PC-3 (cell line): ENCODE data around the gene VWA3B. TPM values are rescaled to one million over a fixed set of nuclear protein-coding genes. Genes with fewer than 3 reads are reported as not detected.

Experiments used
- ATAC-seq: fragments of 200-7000 bp; cut with Tn5 transposase; 2 replicates; pipeline ENCODE4 v1.9.1; 2020; ENCODE audit warnings: mild to moderate bottlenecking, moderate library complexity
- BruUV-seq: library from RNA; stranded (reverse); fragments of 400-500 nt; replicated peaks from 2 replicates; lab custom pipeline; 2021; lab: Mats Ljungman, UMichigan
- CTCF ChIA-PET: fragments of 300-600 bp; sonication (Branson Sonifier 250); formaldehyde crosslinking; loops from one replicate; lab custom pipeline; 2022; ENCODE audit warnings: antibody characterized with exemption; lab: Charles Lee
- POLR2A ChIA-PET: fragments of 300-600 bp; sonication (Branson Sonifier 250); formaldehyde crosslinking; loops from one replicate; lab custom pipeline; 2022; ENCODE audit warnings: antibody characterized with exemption; ENCODE audit not compliant: unreplicated experiment; lab: Charles Lee
- DNase-seq: peaks from one replicate; pipeline ENCODE4 v3.0.0-alpha.2; 2015
- H2AFZ ChIP-seq: fragments of 300-600 bp; sonication (generic); 2 replicates; pipeline ENCODE4 v1.6.0; 2016; ENCODE audit warnings: antibody characterized with exemption, low read length
- H3F3A ChIP-seq: fragments of 300-600 bp; sonication (generic); one replicate; pipeline ENCODE4 v1.6.0; 2017; ENCODE audit warnings: antibody characterized with exemption, low read length, control low read depth, mild to moderate bottlenecking; ENCODE audit not compliant: unreplicated experiment
- H3K27ac ChIP-seq: fragments of 300-600 bp; sonication (generic); 2 replicates; pipeline ENCODE4 v1.5.1; 2016; ENCODE audit warnings: mild to moderate bottlenecking, low read length
- H3K27me3 ChIP-seq: fragments of 300-600 bp; sonication (generic); 2 replicates; pipeline ENCODE4 v1.6.1; 2016; ENCODE audit warnings: low read length, mixed read lengths
- H3K36me3 ChIP-seq: fragments of 300-600 bp; sonication (generic); 2 replicates; pipeline ENCODE4 v1.6.1; 2016; ENCODE audit warnings: low read depth, mixed run types, low read length, mixed read lengths
- H3K4me1 ChIP-seq: fragments of 300-600 bp; sonication (generic); 2 replicates; pipeline ENCODE4 v1.5.1; 2016; ENCODE audit warnings: low read length; ENCODE audit not compliant: insufficient read depth
- H3K4me2 ChIP-seq: fragments of 300-600 bp; sonication (generic); 2 replicates; pipeline ENCODE4 v1.6.0; 2016; ENCODE audit warnings: low read length
- H3K4me3 ChIP-seq: fragments of 300-600 bp; sonication (generic); 2 replicates; pipeline ENCODE4 v1.5.1; 2016; ENCODE audit warnings: mild to moderate bottlenecking, low read length, mixed read lengths
- H3K79me2 ChIP-seq: fragments of 300-600 bp; sonication (generic); 2 replicates; pipeline ENCODE4 v1.6.1; 2017; ENCODE audit warnings: low read length, mixed read lengths
- H3K9ac ChIP-seq: fragments of 300-600 bp; sonication (generic); 2 replicates; pipeline ENCODE4 v1.6.0; 2016; ENCODE audit warnings: mild to moderate bottlenecking, low read length
- H3K9me2 ChIP-seq: fragments of 300-600 bp; sonication (generic); replicated peaks from 2 replicates; pipeline ENCODE4 v1.6.1; 2016; ENCODE audit warnings: mixed run types, low read length, mixed read lengths
- H3K9me3 ChIP-seq: fragments of 300-600 bp; sonication (generic); 2 replicates; pipeline ENCODE4 v1.6.1; 2016; ENCODE audit warnings: low read length, mixed read lengths
- H4K20me1 ChIP-seq: fragments of 300-600 bp; sonication (generic); 2 replicates; pipeline ENCODE4 v1.6.1; 2016; ENCODE audit warnings: low read length, mixed read lengths
- EZH2 ChIP-seq: fragments of 300-600 bp; sonication (generic); IDR thresholded peaks from one replicate; pipeline ENCODE4 v1.6.1; 2017; ENCODE audit warnings: antibody characterized with exemption, mild to moderate bottlenecking, low read length; ENCODE audit not compliant: unreplicated experiment
- EZH2phosphoT487 ChIP-seq: fragments of 300-600 bp; sonication (generic); IDR thresholded peaks from 2 replicates; pipeline ENCODE4 v1.6.1; 2018; ENCODE audit warnings: mild to moderate bottlenecking, antibody characterized with exemption, low read length, borderline replicate concordance
- intact Hi-C: fragments of 100-400 bp; cut with micrococcal nuclease; formaldehyde crosslinking; loops from 2 replicates; pipeline ENCODE4 v1.9.0; 2023
- total RNA-seq: library from RNA; depleted of rRNA; stranded (reverse); fragments of >200 nt; gene quantifications from 2 replicates; pipeline ENCODE4 v1.2.3, GENCODE V29; 2014
- TF ChIP-seq, protein P1 (sequence below): fragments of 300-600 bp; sonication (generic); conservative IDR thresholded peaks from 2 replicates; pipeline ENCODE4 v1.5.1; 2017; ENCODE audit warnings: antibody characterized with exemption, low read depth, mild to moderate bottlenecking, low read length

The VWA3B gene
- total RNA-seq, 1 experiment from 2014 or later: not detected

GRCh38 chr2:98172150-98172765 is 85.3 kb downstream of the VWA3B start:
- no peak for DNase-seq
- no peaks in the 10 kb centered on the region for H3K4me1 ChIP-seq
- H3K4me2 ChIP-seq: no peak overlapping the region
- no peaks in the 10 kb centered on the region for H3K36me3 ChIP-seq
- H3K9me2 ChIP-seq: no peaks in the 10 kb centered on the region
- H3K79me2 ChIP-seq: no peaks in the 10 kb centered on the region
- no peaks in the 10 kb centered on the region for H3K9me3 ChIP-seq
- no peak for TF ChIP-seq EZH2phosphoT487
- H4K20me1 ChIP-seq: no peaks in the 10 kb centered on the region
- no peak overlapping the region for H3K4me3 ChIP-seq
- BruUV-seq: no TSS peak
- no peak for ATAC-seq
- no peak overlapping the region for H2AFZ ChIP-seq
- intact Hi-C loops: no loop called here
- no peak overlapping the region for H3K27ac ChIP-seq
- ChIA-PET POLR2A (no interaction called here), CTCF (no interaction called here)
- no peaks in the 10 kb centered on the region for H3F3A ChIP-seq
- no peak overlapping the region for H3K9ac ChIP-seq
- peaks cover 24% of the 10 kb centered on the region for H3K27me3 ChIP-seq

- no peaks in the 10 kb centered on the region for H4K20me1 ChIP-seq
- no peaks in the 10 kb centered on the region for H3K4me1 ChIP-seq
- ChIA-PET POLR2A (no interaction called here), CTCF (interaction anchor here (0.6 kb wide), 1 partner anchor 46 kb away, joined by 15 read pairs; no protein-coding TSS in a partner anchor)
- H3K9me2 ChIP-seq: no peaks in the 10 kb centered on the region
- no peaks in the 10 kb centered on the region for H3K9me3 ChIP-seq
- H3K79me2 ChIP-seq: no peaks in the 10 kb centered on the region
- peaks cover 23% of the 10 kb centered on the region for H3K27me3 ChIP-seq
- no peak for DNase-seq
- BruUV-seq: no TSS peak
- H3K27ac ChIP-seq: no peak overlapping the region
- H3K4me2 ChIP-seq: no peak overlapping the region
- H3F3A ChIP-seq: no peaks in the 10 kb centered on the region
- TF ChIP-seq EZH2: no peak
- TF ChIP-seq EZH2phosphoT487: no peak
- TF ChIP-seq, protein P1, sequence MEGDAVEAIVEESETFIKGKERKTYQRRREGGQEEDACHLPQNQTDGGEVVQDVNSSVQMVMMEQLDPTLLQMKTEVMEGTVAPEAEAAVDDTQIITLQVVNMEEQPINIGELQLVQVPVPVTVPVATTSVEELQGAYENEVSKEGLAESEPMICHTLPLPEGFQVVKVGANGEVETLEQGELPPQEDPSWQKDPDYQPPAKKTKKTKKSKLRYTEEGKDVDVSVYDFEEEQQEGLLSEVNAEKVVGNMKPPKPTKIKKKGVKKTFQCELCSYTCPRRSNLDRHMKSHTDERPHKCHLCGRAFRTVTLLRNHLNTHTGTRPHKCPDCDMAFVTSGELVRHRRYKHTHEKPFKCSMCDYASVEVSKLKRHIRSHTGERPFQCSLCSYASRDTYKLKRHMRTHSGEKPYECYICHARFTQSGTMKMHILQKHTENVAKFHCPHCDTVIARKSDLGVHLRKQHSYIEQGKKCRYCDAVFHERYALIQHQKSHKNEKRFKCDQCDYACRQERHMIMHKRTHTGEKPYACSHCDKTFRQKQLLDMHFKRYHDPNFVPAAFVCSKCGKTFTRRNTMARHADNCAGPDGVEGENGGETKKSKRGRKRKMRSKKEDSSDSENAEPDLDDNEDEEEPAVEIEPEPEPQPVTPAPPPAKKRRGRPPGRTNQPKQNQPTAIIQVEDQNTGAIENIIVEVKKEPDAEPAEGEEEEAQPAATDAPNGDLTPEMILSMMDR: no peak
- no peak overlapping the region for H2AFZ ChIP-seq
- intact Hi-C loops: no loop called here
- no peak overlapping the region for H3K4me3 ChIP-seq
- no peaks in the 10 kb centered on the region for H3K36me3 ChIP-seq
- no peak for ATAC-seq
- H3K9ac ChIP-seq: no peak overlapping the region
These were observed 86.0 kb downstream of the VWA3B start for GRCh38 chr2:98172951-98173350.

- no peak overlapping the region for H3K27ac ChIP-seq
- no peak overlapping the region for H3K4me2 ChIP-seq
- intact Hi-C loops: no loop called here
- no peak overlapping the region for H2AFZ ChIP-seq
- no peak overlapping the region for H3K4me3 ChIP-seq
- H3K4me1 ChIP-seq: peaks cover 14% of the 10 kb centered on the region
- no peaks in the 10 kb centered on the region for H3K36me3 ChIP-seq
- CTCF ChIA-PET: no interaction called here
- BruUV-seq: no TSS peak
- H3F3A ChIP-seq: no peaks in the 10 kb centered on the region
- TF ChIP-seq EZH2phosphoT487 (no peak), EZH2 (no peak)
- TF ChIP-seq, protein P1: no peak
- H3K9me3 ChIP-seq: no peaks in the 10 kb centered on the region
- peak; percentile 45; the same call in 1 of the 2 replicates for ATAC-seq
- H3K9ac ChIP-seq: no peak overlapping the region
- DNase-seq: peak; percentile 14
- H4K20me1 ChIP-seq: no peaks in the 10 kb centered on the region
- peaks cover 9% of the 10 kb centered on the region for H3K27me3 ChIP-seq
- POLR2A ChIA-PET: no interaction called here
- H3K79me2 ChIP-seq: no peaks in the 10 kb centered on the region
- H3K9me2 ChIP-seq: no peaks in the 10 kb centered on the region
These were observed 88.8 kb downstream of the VWA3B start for GRCh38 chr2:98175811-98176210.
